Activated CD4-positive, alpha-beta memory T cell treated with anti-CD3 and anti-CD28 coated beads, Interleukin-2, amount 10 ng/mL, durations not matched to agents 7 days and 5 days (primary cell): ENCODE data around the gene GALNS. TPM values are rescaled to one million over a fixed set of nuclear protein-coding genes. Genes with fewer than 3 reads are reported as not detected.
A peak's percentile ranks its signal among the peaks of the same experiment; 100 is the strongest.

Experiments used
- CTCF ChIA-PET: fragments of 350-600 bp; sonication (Branson Sonifier 250); formaldehyde crosslinking; loops from one replicate; lab custom pipeline; 2021; ENCODE audit warnings: antibody characterized with exemption, inconsistent platforms; lab: Charles Lee
- POLR2A ChIA-PET: fragments of 350-600 bp; sonication (Branson Sonifier 250); formaldehyde crosslinking; loops from one replicate; lab custom pipeline; 2021; ENCODE audit warnings: antibody characterized with exemption; lab: Charles Lee
- DNase-seq: peaks from one replicate; pipeline ENCODE4 v3.0.0-alpha.2; 2020
- H3K27ac Mint-ChIP-seq: one replicate; pipeline ENCODE4 v1.8.0; 2021; ENCODE audit warnings: mild to moderate bottlenecking, mixed read lengths
- H3K27me3 Mint-ChIP-seq: one replicate; pipeline ENCODE4 v1.8.0; 2021; ENCODE audit warnings: mixed read lengths
- H3K36me3 Mint-ChIP-seq: one replicate; pipeline ENCODE4 v1.8.0; 2021; ENCODE audit warnings: low read depth, mixed read lengths
- H3K4me1 Mint-ChIP-seq: one replicate; pipeline ENCODE4 v1.8.0; 2021; ENCODE audit warnings: mixed read lengths
- H3K4me3 Mint-ChIP-seq: one replicate; pipeline ENCODE4 v1.8.0; 2021; ENCODE audit warnings: mild to moderate bottlenecking, mixed read lengths
- H3K9me3 Mint-ChIP-seq: one replicate; pipeline ENCODE4 v1.8.0; 2021; ENCODE audit warnings: mixed read lengths
- total RNA-seq, 2 experiments: library from RNA; stranded (reverse); gene quantifications; one replicate each; pipeline ENCODE4 v1.2.3, GENCODE V29; 2021

The GALNS gene
- 10 to 100 TPM; 35.2 to 38.2 TPM for total RNA-seq

- Mint-ChIP-seq H3K27ac (peak within 1 kb of the TSS; percentile 82), H3K4me3 (peak within 1 kb of the TSS; percentile 97), H3K27me3 (no peaks in the 10 kb centered on the region), H3K36me3 (peaks cover 23% of the 10 kb centered on the region), H3K4me1 (peaks cover 33% of the 10 kb centered on the region), H3K9me3 (no peaks in the 10 kb centered on the region)
- ChIA-PET POLR2A (interaction anchor here (0.7 to 4.9 kb wide), 17 partner anchors 8 to 1165 kb away, joined by 3 to 59 read pairs (median 4); partner anchors contain the start of genes ACSF3, APRT, ZC3H18 and ZNF778), CTCF (interaction anchor here (0.7 to 2.9 kb wide), 13 partner anchors 11 to 390 kb away, joined by 3 to 36 read pairs (median 6); partner anchors contain the start of genes APRT and CDH15)
- peak; percentile 99 for DNase-seq
Measured at GRCh38 chr16:88856828-88857727, at the start of gene GALNS, which contains the start of gene TRAPPC2L. Gene GALNS, minus strand, starts transcription at chr16:88856947. Its CDS starts 70 bp downstream, at chr16:88856877. Gene TRAPPC2L, plus strand, starts transcription at chr16:88857127. Its CDS starts 24 bp downstream, at chr16:88857151.

DNA sequence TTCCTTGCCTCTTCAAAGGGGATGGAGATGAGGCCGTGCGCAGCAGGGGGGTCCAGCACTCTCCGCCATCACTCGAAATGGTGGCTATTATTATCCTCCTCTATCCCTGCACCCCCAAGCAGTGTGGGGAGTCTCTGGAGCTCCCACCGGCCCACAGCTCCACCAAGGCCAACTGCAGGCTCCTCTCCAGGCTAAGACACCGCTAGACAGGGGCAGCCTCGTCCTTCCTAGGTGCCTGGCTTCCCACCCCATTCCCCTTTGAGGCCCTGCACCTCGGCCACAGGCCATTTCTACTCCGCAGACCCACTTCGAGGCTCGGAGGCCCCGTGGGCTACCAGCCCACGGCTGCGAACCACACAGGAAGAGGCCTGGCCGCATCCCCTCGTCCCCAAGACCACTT, 49.3 kb upstream of the GALNS start:
- Mint-ChIP-seq H3K9me3 (no peaks in the 10 kb centered on the region), H3K27me3 (no peaks in the 10 kb centered on the region), H3K4me3 (no peak overlapping the region), H3K4me1 (no peaks in the 10 kb centered on the region), H3K27ac (no peak overlapping the region), H3K36me3 (no peaks in the 10 kb centered on the region)
- POLR2A ChIA-PET = no interaction called here
- CTCF ChIA-PET = no interaction called here
- DNase-seq = no peak

DNA sequence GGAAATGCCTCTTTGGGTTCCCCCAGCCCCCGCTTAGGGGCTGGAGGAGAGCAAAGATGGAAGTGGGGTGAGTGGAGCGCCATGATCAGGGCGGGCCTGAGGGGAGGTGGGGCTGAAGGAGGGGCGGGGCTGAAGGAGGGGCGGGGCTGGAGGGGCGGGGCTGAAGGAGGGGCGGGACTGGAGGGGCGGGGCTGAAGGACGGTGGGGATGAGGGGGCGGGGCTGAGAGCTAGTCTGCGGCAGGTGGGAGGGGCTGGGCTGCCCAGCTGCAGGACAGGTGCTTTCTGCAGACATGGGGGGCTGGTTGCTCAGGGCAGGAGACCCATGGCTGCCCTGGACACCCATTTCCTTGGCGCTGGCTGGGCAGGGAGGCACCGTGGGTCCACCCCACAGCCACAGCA, 48.8 kb upstream of the GALNS start:
- ChIA-PET CTCF (no interaction called here), POLR2A (no interaction called here)
- no peak for DNase-seq
- no peak overlapping the region for H3K4me3 Mint-ChIP-seq
- H3K36me3 Mint-ChIP-seq = no peaks in the 10 kb centered on the region
- no peaks in the 10 kb centered on the region for H3K9me3 Mint-ChIP-seq
- H3K27ac Mint-ChIP-seq = no peak overlapping the region
- no peaks in the 10 kb centered on the region for H3K4me1 Mint-ChIP-seq
- no peaks in the 10 kb centered on the region for H3K27me3 Mint-ChIP-seq

DNA sequence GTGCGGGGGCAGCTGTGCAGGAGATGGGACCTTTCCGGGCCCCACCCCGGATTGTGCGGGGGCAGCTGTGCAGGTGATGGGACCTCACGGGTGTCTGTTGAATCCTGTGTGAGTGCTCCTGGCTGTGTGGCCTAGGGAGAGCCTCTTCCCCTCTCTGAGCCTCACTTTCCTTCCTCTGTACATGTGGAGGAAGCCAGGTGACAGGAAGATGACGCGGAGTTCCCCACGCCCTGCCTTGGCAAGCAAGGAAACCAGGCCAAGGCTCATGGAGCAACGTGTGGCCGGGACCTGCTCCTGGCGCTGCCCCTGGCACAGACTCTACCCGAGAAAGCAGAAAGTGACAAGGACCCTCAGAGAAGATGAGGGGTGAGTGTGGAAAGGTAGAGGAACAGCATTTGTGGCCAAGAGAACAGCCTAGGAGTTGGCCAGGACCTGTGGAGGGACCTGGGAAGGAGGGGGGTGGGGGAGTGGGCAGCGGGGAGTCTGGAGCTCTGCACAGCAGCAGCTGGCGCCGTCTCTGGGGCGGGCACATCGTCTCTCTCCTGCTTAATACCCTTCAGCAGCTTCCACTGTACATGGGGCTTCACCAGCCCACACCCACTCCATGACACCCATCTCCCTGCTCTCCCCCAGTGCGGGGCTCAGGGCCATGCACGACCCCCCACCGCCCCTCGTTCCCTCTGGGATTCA, 48.1 kb upstream of the GALNS start:
- Mint-ChIP-seq H3K4me1 (no peaks in the 10 kb centered on the region), H3K9me3 (no peaks in the 10 kb centered on the region), H3K4me3 (no peak overlapping the region), H3K27ac (no peak overlapping the region), H3K36me3 (no peaks in the 10 kb centered on the region), H3K27me3 (no peaks in the 10 kb centered on the region)
- no peak for DNase-seq
- POLR2A ChIA-PET = no interaction called here
- CTCF ChIA-PET = no interaction called here

- no peak for DNase-seq
- Mint-ChIP-seq H3K36me3 (no peaks in the 10 kb centered on the region), H3K4me1 (no peaks in the 10 kb centered on the region), H3K27ac (no peak overlapping the region), H3K27me3 (no peaks in the 10 kb centered on the region), H3K4me3 (no peak overlapping the region), H3K9me3 (no peaks in the 10 kb centered on the region)
- ChIA-PET CTCF (no interaction called here), POLR2A (no interaction called here)
Measured at GRCh38 chr16:88903267-88903666, 46.5 kb upstream of the GALNS start.

DNA sequence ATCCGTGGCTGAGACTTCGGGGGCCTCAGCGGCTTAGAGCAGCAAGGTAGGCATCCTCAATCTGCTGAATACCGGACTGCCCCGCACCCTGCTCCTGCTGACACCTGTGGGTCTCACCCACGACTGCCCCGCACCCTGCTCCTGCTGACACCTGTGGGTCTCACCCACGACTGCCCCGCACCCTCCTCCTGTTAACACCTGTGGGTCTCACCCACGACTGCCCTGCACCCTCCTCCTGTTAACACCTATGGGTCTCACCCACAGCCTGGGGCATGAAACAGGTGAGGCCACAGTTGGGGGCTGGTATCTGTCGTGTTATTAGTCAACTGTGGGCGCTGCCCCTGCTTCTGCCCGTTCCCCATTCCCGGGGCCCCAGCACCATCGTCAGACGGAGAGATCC, 46.0 kb upstream of the GALNS start:
- POLR2A ChIA-PET = no interaction called here
- no peaks in the 10 kb centered on the region for H3K4me1 Mint-ChIP-seq
- H3K9me3 Mint-ChIP-seq = no peaks in the 10 kb centered on the region
- H3K27me3 Mint-ChIP-seq = no peaks in the 10 kb centered on the region
- no peaks in the 10 kb centered on the region for H3K36me3 Mint-ChIP-seq
- no peak overlapping the region for H3K27ac Mint-ChIP-seq
- H3K4me3 Mint-ChIP-seq = no peak overlapping the region
- no peak for DNase-seq
- CTCF ChIA-PET = no interaction called here

GRCh38 chr16:88901718-88902337, 45.1 kb upstream of the GALNS start:
- ChIA-PET POLR2A (no interaction called here), CTCF (no interaction called here)
- no peak overlapping the region for H3K27ac Mint-ChIP-seq
- H3K9me3 Mint-ChIP-seq = no peaks in the 10 kb centered on the region
- H3K36me3 Mint-ChIP-seq = no peaks in the 10 kb centered on the region
- H3K27me3 Mint-ChIP-seq = no peaks in the 10 kb centered on the region
- H3K4me1 Mint-ChIP-seq = no peaks in the 10 kb centered on the region
- DNase-seq = no peak
- no peak overlapping the region for H3K4me3 Mint-ChIP-seq

GRCh38 chr16:88900662-88901052, 43.9 kb upstream of the GALNS start:
- CTCF ChIA-PET = no interaction called here
- Mint-ChIP-seq H3K27me3 (no peaks in the 10 kb centered on the region), H3K27ac (no peak overlapping the region), H3K4me1 (no peaks in the 10 kb centered on the region), H3K4me3 (no peak overlapping the region), H3K9me3 (no peaks in the 10 kb centered on the region), H3K36me3 (no peaks in the 10 kb centered on the region)
- DNase-seq = no peak
- POLR2A ChIA-PET = interaction anchor here (0.5 kb wide), 1 partner anchor 99 kb away, joined by 3 read pairs; no protein-coding TSS in a partner anchor

- DNase-seq = no peak
- ChIA-PET POLR2A (interaction anchor here (0.5 kb wide), 1 partner anchor 100 kb away, joined by 3 read pairs; no protein-coding TSS in a partner anchor), CTCF (no interaction called here)
- no peaks in the 10 kb centered on the region for H3K4me1 Mint-ChIP-seq
- H3K4me3 Mint-ChIP-seq = no peak overlapping the region
- no peaks in the 10 kb centered on the region for H3K27me3 Mint-ChIP-seq
- H3K27ac Mint-ChIP-seq = no peak overlapping the region
- no peaks in the 10 kb centered on the region for H3K9me3 Mint-ChIP-seq
- no peaks in the 10 kb centered on the region for H3K36me3 Mint-ChIP-seq
Measured at GRCh38 chr16:88899901-88900661, 43.3 kb upstream of the GALNS start.

DNA sequence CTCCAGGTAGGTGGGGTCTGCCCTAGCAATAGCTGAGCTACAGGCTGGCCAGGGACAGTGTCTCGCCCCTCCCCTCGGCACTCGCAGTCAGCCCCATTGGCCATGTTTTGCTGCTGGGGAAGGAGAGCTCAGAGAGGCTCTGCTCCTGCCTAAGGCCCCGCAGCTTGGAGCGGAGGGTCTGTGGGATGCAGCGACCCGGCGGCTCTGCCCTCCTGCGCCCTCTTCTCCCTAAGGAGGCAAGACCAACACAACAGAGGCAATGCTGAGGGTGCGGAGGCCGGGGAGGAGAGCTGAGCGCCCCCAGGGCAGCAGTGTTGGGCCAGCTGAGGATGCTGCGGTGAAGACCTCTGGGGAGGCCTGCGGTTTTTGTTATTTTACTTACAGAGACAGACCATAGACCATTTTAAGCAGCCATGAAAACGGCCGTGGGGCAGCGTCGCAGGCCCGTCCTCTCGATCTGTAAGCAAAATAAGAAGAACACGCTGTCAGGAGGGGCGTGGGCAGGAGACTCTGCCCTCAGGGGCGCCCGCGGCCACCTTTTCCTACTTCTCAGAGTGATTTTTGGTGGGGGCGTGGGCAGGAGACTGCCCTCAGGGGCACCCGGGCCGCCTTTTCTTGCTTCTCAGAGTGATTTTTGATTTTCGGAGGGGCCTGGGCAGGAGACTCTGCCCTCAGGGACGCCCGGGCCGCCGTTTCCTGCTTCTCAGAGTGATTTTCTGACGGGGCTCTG, 41.1 kb upstream of the GALNS start:
- no peak overlapping the region for H3K27ac Mint-ChIP-seq
- no peaks in the 10 kb centered on the region for H3K4me1 Mint-ChIP-seq
- H3K36me3 Mint-ChIP-seq = no peaks in the 10 kb centered on the region
- no peak for DNase-seq
- H3K9me3 Mint-ChIP-seq = no peaks in the 10 kb centered on the region
- ChIA-PET POLR2A (no interaction called here), CTCF (no interaction called here)
- no peaks in the 10 kb centered on the region for H3K27me3 Mint-ChIP-seq
- H3K4me3 Mint-ChIP-seq = no peak overlapping the region

GRCh38 chr16:88896238-88897070, 39.7 kb upstream of the GALNS start:
- CTCF ChIA-PET = no interaction called here
- POLR2A ChIA-PET = no interaction called here
- DNase-seq = no peak
- Mint-ChIP-seq H3K36me3 (no peaks in the 10 kb centered on the region), H3K4me1 (no peaks in the 10 kb centered on the region), H3K9me3 (no peaks in the 10 kb centered on the region), H3K27me3 (no peaks in the 10 kb centered on the region), H3K27ac (no peak overlapping the region), H3K4me3 (no peak overlapping the region)
